MCF 10A (cell line): Measurements from ENCODE around the gene FOXL2. TPM values are rescaled to one million over a fixed set of nuclear protein-coding genes. Genes with fewer than 3 reads are reported as not detected.

ENCODE experiments used
- BruUV-seq: library from RNA; stranded (reverse); fragments of 400-500 nt; replicated peaks from 2 replicates; lab custom pipeline; 2021; lab: Mats Ljungman, UMichigan
- CTCF ChIA-PET: fragments of 300-600 bp; sonication (Branson Sonifier 250); formaldehyde crosslinking; extraction: SDS; loops from one replicate; lab custom pipeline; 2021; ENCODE audit warnings: antibody characterized with exemption, inconsistent platforms; lab: Yijun Ruan, JAX
- POLR2A ChIA-PET: fragments of 300-600, 350-650 bp; sonication (Branson Sonifier 250); formaldehyde crosslinking; extraction: SDS; loops from one replicate; lab custom pipeline; 2020; ENCODE audit warnings: antibody characterized with exemption, inconsistent platforms; lab: Yijun Ruan, JAX
- DNase-seq: peaks from one replicate; pipeline ENCODE4 v3.0.0-alpha.2; 2018; ENCODE audit not compliant: unreplicated experiment
- H3K27ac Mint-ChIP-seq: one replicate; pipeline ENCODE4 v1.8.0; 2022; ENCODE audit warnings: mild to moderate bottlenecking, low read depth, mixed read lengths; ENCODE audit not compliant: unreplicated experiment
- H3K27me3 Mint-ChIP-seq: one replicate; pipeline ENCODE4 v1.8.0; 2022; ENCODE audit warnings: mixed read lengths; ENCODE audit not compliant: insufficient read depth, unreplicated experiment
- H3K36me3 Mint-ChIP-seq: one replicate; pipeline ENCODE4 v1.8.0; 2022; ENCODE audit warnings: mild to moderate bottlenecking, moderate library complexity, mixed read lengths; ENCODE audit not compliant: insufficient read depth, unreplicated experiment
- H3K4me1 Mint-ChIP-seq: one replicate; pipeline ENCODE4 v1.8.0; 2022; ENCODE audit warnings: mixed read lengths; ENCODE audit not compliant: insufficient read depth, unreplicated experiment
- H3K4me3 Mint-ChIP-seq: one replicate; pipeline ENCODE4 v1.8.0; 2022; ENCODE audit warnings: mild to moderate bottlenecking, moderate library complexity, mixed read lengths; ENCODE audit not compliant: unreplicated experiment
- H3K9me3 Mint-ChIP-seq: one replicate; pipeline ENCODE4 v1.8.0; 2022; ENCODE audit warnings: mixed read lengths; ENCODE audit not compliant: unreplicated experiment
- CTCF ChIP-seq: fragments of 200-600 bp; IDR thresholded peaks from one replicate; pipeline ENCODE4 v1.8.0; 2022; ENCODE audit warnings: antibody characterized with exemption, mild to moderate bottlenecking; ENCODE audit not compliant: unreplicated experiment
- intact Hi-C: fragments of 100-400 bp; cut with micrococcal nuclease; formaldehyde crosslinking; loops from 2 replicates; pipeline ENCODE4 v1.14.1; 2022
- total RNA-seq: library from RNA; stranded (reverse); gene quantifications from 2 replicates; pipeline ENCODE4 v1.2.3, GENCODE V29; 2022

Gene FOXL2
- total RNA-seq, 1 experiment from 2014 or later = 0.30 TPM

GRCh38 chr3:138909904-138910303 is 37.0 kb downstream of the FOXL2 start:
- Mint-ChIP-seq H3K27me3 (no peaks in the 10 kb centered on the region), H3K36me3 (peaks cover under 1% of the 10 kb centered on the region), H3K9me3 (no peaks in the 10 kb centered on the region), H3K27ac (no peak overlapping the region), H3K4me3 (no peak overlapping the region), H3K4me1 (peaks cover 3% of the 10 kb centered on the region)
- ChIA-PET POLR2A (interaction anchor here (0.8 kb wide), 1 partner anchor 562 kb away, joined by 3 read pairs; no protein-coding TSS in a partner anchor), CTCF (interaction anchor here (0.6 to 1.8 kb wide), 5 partner anchors 12 to 718 kb away, joined by 3 to 14 read pairs (median 4); partner anchors contain the start of gene CEP70)
- TF ChIP-seq CTCF = no peak
- BruUV-seq = no TSS peak
- no peak for DNase-seq
- intact Hi-C loops = loop anchor here (10.0 kb wide), 1 partner anchor 135 kb away; no protein-coding TSS in a partner anchor

DNA sequence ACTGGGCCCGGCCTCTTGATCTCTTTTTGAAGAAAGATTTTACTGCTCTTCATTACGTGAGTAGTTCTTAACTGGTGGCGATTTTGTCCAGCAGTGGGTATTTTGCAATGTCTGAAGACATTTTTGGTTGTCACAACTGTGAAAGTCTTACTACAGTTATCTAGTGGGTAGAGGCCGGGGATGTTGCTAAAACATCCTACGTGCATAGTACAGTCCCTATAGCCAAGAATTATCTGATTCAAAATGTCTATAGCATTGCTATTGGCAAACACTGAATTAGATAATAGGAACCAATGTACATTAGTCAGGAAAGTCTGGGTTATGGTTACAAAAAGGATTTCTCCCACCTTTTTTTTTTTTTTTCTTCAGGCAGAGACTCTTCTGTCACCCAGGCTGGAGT is 38.1 kb downstream of the FOXL2 start:
- no TSS peak for BruUV-seq
- POLR2A ChIA-PET = interaction anchor here (0.7 kb wide), 1 partner anchor 80 kb away, joined by 3 read pairs; no protein-coding TSS in a partner anchor

GRCh38 chr3:138907539-138907938 is 39.4 kb downstream of the FOXL2 start:
- DNase-seq = no peak
- no peaks in the 10 kb centered on the region for H3K9me3 Mint-ChIP-seq
- ChIA-PET CTCF (interaction anchor here (0.6 to 1.0 kb wide), 4 partner anchors 8 to 412 kb away, joined by 3 to 6 read pairs (median 4); no protein-coding TSS in a partner anchor), POLR2A (no interaction called here)
- no peaks in the 10 kb centered on the region for H3K4me1 Mint-ChIP-seq
- TF ChIP-seq CTCF = no peak
- BruUV-seq = no TSS peak
- H3K27ac Mint-ChIP-seq = no peak overlapping the region
- no peaks in the 10 kb centered on the region for H3K36me3 Mint-ChIP-seq
- no peaks in the 10 kb centered on the region for H3K27me3 Mint-ChIP-seq
- intact Hi-C loops = no loop called here
- H3K4me3 Mint-ChIP-seq = no peak overlapping the region

More for the DNA sequence above, 38.1 kb downstream of the FOXL2 start:
- no peaks in the 10 kb centered on the region for H3K4me1 Mint-ChIP-seq
- TF ChIP-seq CTCF = no peak
- H3K4me3 Mint-ChIP-seq = no peak overlapping the region
- no peak overlapping the region for H3K27ac Mint-ChIP-seq
- no peak for DNase-seq
- intact Hi-C loops = no loop called here
- no peaks in the 10 kb centered on the region for H3K36me3 Mint-ChIP-seq
- CTCF ChIA-PET = no interaction called here
- no peaks in the 10 kb centered on the region for H3K27me3 Mint-ChIP-seq
- H3K9me3 Mint-ChIP-seq = no peaks in the 10 kb centered on the region

- intact Hi-C loops = no loop called here
- H3K4me1 Mint-ChIP-seq = peaks cover 8% of the 10 kb centered on the region
- H3K27me3 Mint-ChIP-seq = no peaks in the 10 kb centered on the region
- no peaks in the 10 kb centered on the region for H3K36me3 Mint-ChIP-seq
- no peak for TF ChIP-seq CTCF
- no peak for DNase-seq
- no peaks in the 10 kb centered on the region for H3K9me3 Mint-ChIP-seq
- H3K4me3 Mint-ChIP-seq = no peak overlapping the region
- CTCF ChIA-PET = interaction anchor here (0.6 to 2.5 kb wide), 4 partner anchors 13 to 181 kb away, joined by 3 to 18 read pairs (median 4); no protein-coding TSS in a partner anchor
- no TSS peak for BruUV-seq
- H3K27ac Mint-ChIP-seq = no peak overlapping the region
- POLR2A ChIA-PET = interaction anchor here (0.6 kb wide), 1 partner anchor 37 kb away, joined by 5 read pairs; no protein-coding TSS in a partner anchor
Observed at GRCh38 chr3:138902171-138902570, 44.8 kb downstream of the FOXL2 start.
